ENCODE results near the gene MIA3. TPM values are rescaled to one million over a fixed set of nuclear protein-coding genes. Genes with fewer than 3 reads are reported as not detected.
"Not testable (repeated sequence)": the region's sequence is repeated elsewhere in the genome, so short reads cannot be mapped to it uniquely, and the experiment has no call there.

MIA3 gene
- total RNA-seq, 1 donor from 2014 or later: 66.0 TPM

- TF ChIP-seq, protein P1, sequence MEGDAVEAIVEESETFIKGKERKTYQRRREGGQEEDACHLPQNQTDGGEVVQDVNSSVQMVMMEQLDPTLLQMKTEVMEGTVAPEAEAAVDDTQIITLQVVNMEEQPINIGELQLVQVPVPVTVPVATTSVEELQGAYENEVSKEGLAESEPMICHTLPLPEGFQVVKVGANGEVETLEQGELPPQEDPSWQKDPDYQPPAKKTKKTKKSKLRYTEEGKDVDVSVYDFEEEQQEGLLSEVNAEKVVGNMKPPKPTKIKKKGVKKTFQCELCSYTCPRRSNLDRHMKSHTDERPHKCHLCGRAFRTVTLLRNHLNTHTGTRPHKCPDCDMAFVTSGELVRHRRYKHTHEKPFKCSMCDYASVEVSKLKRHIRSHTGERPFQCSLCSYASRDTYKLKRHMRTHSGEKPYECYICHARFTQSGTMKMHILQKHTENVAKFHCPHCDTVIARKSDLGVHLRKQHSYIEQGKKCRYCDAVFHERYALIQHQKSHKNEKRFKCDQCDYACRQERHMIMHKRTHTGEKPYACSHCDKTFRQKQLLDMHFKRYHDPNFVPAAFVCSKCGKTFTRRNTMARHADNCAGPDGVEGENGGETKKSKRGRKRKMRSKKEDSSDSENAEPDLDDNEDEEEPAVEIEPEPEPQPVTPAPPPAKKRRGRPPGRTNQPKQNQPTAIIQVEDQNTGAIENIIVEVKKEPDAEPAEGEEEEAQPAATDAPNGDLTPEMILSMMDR (IDR thresholded peaks at IDR 0.05): no peak
- H3K9me3 ChIP-seq: no peaks in the 10 kb centered on the region
- intact Hi-C loops (cut with DNase I): no loop called here
- H3K36me3 ChIP-seq: no peaks in the 10 kb centered on the region
- H3K4me1 ChIP-seq: peaks cover 5% of the 10 kb centered on the region
- H3K4me3 ChIP-seq: no peak overlapping the region
- ATAC-seq (no peak), DNase-seq (no peak)
- no peaks in the 10 kb centered on the region for H3K27me3 ChIP-seq (ENCODE audit: low read depth)
- no peak overlapping the region for H3K27ac ChIP-seq
Observed at GRCh38 chr1:222594789-222595188, 23.1 kb upstream of the MIA3 start.

DNA sequence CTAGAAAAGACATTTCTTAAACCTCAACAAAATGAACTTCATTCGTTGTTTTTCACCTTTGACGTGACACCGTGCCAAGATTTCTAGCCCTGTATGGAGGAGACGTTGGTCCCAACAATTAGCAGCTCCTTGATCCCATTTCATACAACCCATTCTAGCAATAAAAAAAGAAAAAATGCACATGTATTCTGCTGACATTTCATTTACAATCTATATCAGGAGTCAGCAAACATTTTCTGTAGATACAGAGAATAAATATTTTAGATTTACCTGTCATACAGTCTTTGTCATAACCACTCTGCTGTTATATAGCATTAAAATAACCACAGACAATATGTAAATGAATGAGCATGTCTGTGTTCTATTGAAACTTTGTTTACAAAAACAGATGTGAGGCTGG is 21.2 kb upstream of the MIA3 start:
- Histone ChIP-seq H3K27ac (no peak overlapping the region), H3K27me3 (ENCODE audit: low read depth) (no peaks in the 10 kb centered on the region), H3K9me3 (no peaks in the 10 kb centered on the region), H3K36me3 (no peaks in the 10 kb centered on the region), H3K4me1 (no peaks in the 10 kb centered on the region), H3K4me3 (no peak overlapping the region)
- intact Hi-C loops (cut with DNase I): no loop called here
- TF ChIP-seq, protein P1 (IDR thresholded peaks at IDR 0.05): no peak
- ATAC-seq: no peak
- DNase-seq: no peak

- intact Hi-C loops (cut with DNase I): no loop called here
- H3K27ac ChIP-seq: no peak overlapping the region
- ATAC-seq: no peak
Observed at GRCh38 chr1:222600281-222600680, 17.6 kb upstream of the MIA3 start.

GRCh38 chr1:222601257-222601656 is 16.6 kb upstream of the MIA3 start:
- H3K9me3 ChIP-seq: no peaks in the 10 kb centered on the region
- intact Hi-C loops (cut with DNase I): no loop called here
- H3K4me3 ChIP-seq: no peak overlapping the region
- H3K27me3 ChIP-seq (ENCODE audit: low read depth): no peaks in the 10 kb centered on the region
- no peaks in the 10 kb centered on the region for H3K36me3 ChIP-seq
- no peak overlapping the region for H3K27ac ChIP-seq
- no peak for DNase-seq
- no peaks in the 10 kb centered on the region for H3K4me1 ChIP-seq
- TF ChIP-seq, protein P1 (IDR thresholded peaks at IDR 0.05): no peak
- no peak for ATAC-seq

More at GRCh38 chr1:222600281-222600680, 17.6 kb upstream of the MIA3 start:
- Histone ChIP-seq H3K4me3 (no peak overlapping the region), H3K36me3 (no peaks in the 10 kb centered on the region), H3K4me1 (no peaks in the 10 kb centered on the region), H3K27me3 (ENCODE audit: low read depth) (no peaks in the 10 kb centered on the region), H3K9me3 (no peaks in the 10 kb centered on the region)
- TF ChIP-seq, protein P1 (IDR thresholded peaks at IDR 0.05): no peak
- no peak for DNase-seq

DNA sequence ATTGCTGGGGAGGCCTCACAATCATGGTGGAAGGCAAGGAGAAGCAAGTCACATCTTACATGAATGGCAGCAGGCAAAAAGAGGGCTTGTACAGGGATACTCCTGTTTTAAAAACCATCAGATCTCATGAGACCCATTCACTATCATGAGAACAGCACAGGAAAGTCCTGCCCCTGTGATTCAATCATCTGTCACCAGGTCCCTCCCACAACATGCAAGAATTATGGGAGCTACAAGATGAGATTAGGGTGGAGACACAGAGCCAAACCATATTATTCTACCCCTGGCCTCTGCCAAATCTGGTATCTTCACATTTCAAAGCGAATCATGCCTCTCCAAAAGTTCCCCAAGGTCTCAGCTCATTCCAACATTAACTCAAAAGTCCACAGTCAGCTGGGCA is 11.1 kb upstream of the MIA3 start:
- H3K4me1 ChIP-seq: no peaks in the 10 kb centered on the region
- H3K27ac ChIP-seq: no peak overlapping the region
- ATAC-seq (no peak), DNase-seq (no peak)
- intact Hi-C loops (cut with DNase I): no loop called here
- H3K9me3 ChIP-seq: no peaks in the 10 kb centered on the region
- no peaks in the 10 kb centered on the region for H3K27me3 ChIP-seq (ENCODE audit: low read depth)
- H3K36me3 ChIP-seq: no peaks in the 10 kb centered on the region
- no peak overlapping the region for H3K4me3 ChIP-seq
- TF ChIP-seq, protein P1 (IDR thresholded peaks at IDR 0.05): no peak

DNA sequence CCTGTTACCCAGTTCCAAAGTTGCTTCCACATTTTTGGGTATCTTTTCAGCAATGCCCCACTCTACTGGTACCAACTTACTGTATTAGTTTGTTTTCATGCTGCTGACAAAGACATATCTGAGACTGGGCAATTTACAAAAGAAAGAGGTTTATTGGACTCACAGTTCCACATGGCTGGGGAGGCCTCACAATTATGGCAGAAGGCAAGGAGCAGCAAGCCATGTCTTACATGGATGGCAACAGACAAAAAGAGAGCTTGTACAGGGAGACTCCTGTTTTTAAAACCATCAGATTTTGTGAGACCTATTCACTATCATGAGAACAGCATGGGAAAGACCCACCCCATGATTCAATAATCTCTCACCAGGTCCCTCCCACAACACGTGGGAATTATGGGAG is 8.8 kb upstream of the MIA3 start:
- H3K36me3 ChIP-seq; H3K4me3 ChIP-seq; H3K27ac ChIP-seq; intact Hi-C loops (cut with DNase I); H3K4me1 ChIP-seq; DNase-seq; H3K27me3 ChIP-seq (ENCODE audit: low read depth); ATAC-seq; H3K9me3 ChIP-seq: not testable (repeated sequence)
